Measurements from ENCODE around the gene CAPRIN1. TPM values are rescaled to one million over a fixed set of nuclear protein-coding genes. Genes with fewer than 3 reads are reported as not detected.

The CAPRIN1 gene, protein sequence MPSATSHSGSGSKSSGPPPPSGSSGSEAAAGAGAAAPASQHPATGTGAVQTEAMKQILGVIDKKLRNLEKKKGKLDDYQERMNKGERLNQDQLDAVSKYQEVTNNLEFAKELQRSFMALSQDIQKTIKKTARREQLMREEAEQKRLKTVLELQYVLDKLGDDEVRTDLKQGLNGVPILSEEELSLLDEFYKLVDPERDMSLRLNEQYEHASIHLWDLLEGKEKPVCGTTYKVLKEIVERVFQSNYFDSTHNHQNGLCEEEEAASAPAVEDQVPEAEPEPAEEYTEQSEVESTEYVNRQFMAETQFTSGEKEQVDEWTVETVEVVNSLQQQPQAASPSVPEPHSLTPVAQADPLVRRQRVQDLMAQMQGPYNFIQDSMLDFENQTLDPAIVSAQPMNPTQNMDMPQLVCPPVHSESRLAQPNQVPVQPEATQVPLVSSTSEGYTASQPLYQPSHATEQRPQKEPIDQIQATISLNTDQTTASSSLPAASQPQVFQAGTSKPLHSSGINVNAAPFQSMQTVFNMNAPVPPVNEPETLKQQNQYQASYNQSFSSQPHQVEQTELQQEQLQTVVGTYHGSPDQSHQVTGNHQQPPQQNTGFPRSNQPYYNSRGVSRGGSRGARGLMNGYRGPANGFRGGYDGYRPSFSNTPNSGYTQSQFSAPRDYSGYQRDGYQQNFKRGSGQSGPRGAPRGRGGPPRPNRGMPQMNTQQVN
- total RNA-seq (ENCODE audit: insufficient read depth, low replicate concordance), result 160 TPM

- peak; percentile 94 for DNase-seq (ENCODE audit: low spot score)
These were observed at the start of gene CAPRIN1 for GRCh38 chr11:34051349-34052035. Gene CAPRIN1, plus strand, starts transcription at chr11:34051731. Its CDS starts 690 bp downstream, at chr11:34052421.

GRCh38 chr11:34002420-34002819, 49.1 kb upstream of the CAPRIN1 start:
- no peak for DNase-seq (ENCODE audit: low spot score)

GRCh38 chr11:34004236-34004635, 47.3 kb upstream of the CAPRIN1 start:
- DNase-seq (ENCODE audit: low spot score), result no peak

GRCh38 chr11:34006876-34007275, 44.7 kb upstream of the CAPRIN1 start:
- no peak for DNase-seq (ENCODE audit: low spot score)

GRCh38 chr11:34012734-34013133, 38.8 kb upstream of the CAPRIN1 start:
- DNase-seq (ENCODE audit: low spot score), result no peak

DNA sequence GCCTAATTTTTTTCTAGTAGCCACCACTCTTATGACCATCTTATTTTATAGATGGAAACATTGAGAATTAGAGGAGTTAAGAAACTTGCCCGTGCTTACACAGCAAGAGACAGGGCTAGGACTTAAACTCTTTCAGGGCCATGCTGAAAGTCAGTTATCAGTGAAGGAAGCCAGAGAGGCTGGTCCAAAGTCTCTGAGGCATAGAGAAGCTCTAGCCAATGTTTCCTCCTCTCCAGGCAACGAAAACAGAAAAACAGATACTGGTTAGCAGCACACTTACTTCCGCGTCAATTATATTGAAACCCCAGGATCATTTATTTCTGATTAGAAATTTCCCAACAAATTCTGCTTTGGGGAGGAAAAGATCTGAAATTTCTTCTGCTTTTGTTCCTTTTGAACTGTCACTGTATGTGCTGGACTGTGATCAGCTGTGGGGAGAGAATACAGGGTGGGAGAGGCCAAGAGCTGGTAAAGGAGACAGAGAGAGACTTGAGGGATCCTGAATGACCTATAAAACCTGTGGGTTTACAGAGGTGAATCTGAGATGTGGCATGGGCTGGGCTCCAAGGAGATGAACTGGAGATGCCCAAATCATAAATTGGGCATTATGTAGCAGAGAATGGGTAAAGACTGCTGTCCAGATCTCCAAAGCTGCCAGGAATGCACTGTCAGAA, 37.5 kb upstream of the CAPRIN1 start:
- no peak for DNase-seq (ENCODE audit: low spot score)

GRCh38 chr11:34021977-34022735, 29.4 kb upstream of the CAPRIN1 start:
- DNase-seq (ENCODE audit: low spot score), result no peak

DNA sequence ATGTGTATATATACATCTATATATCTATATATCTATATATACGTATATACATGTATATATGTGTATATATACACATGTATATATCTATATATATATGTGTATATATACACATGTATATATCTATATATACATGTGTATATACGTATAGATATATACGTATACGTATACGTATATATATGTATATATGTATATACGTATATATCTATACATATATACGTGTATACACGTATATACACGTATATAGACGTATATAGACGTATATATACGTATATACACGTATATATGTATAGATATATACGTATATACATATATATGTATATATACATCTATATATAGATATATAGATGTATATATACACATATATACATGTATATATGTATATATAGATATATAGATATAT, 25.1 kb upstream of the CAPRIN1 start:
- DNase-seq (ENCODE audit: low spot score), result no peak

GRCh38 chr11:34027516-34028408, 23.8 kb upstream of the CAPRIN1 start:
- DNase-seq (ENCODE audit: low spot score), result no peak

GRCh38 chr11:34028425-34028824, 23.1 kb upstream of the CAPRIN1 start:
- no peak for DNase-seq (ENCODE audit: low spot score)

DNA sequence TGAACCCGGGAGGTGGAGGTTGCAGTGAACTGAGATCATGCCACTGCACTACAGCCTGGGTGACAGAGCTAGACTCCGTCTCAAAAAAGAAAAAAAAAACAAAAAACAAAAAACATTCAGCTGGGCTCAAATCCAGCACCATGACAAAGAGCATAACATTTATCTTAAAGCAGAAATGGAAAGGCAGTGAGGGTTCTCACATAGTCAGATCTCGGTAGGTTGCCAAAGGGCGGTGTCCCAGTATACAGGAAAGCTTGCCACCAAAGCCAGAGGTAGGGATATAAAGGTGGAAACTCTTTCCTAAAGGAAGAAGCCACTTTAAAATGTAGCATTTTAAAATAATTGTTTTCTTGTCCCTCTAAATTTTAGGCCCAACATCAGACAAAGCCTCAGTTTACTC, 22.4 kb upstream of the CAPRIN1 start:
- no peak for DNase-seq (ENCODE audit: low spot score)

- DNase-seq (ENCODE audit: low spot score), result no peak
These were observed 21.1 kb upstream of the CAPRIN1 start for GRCh38 chr11:34030382-34030781.

DNA sequence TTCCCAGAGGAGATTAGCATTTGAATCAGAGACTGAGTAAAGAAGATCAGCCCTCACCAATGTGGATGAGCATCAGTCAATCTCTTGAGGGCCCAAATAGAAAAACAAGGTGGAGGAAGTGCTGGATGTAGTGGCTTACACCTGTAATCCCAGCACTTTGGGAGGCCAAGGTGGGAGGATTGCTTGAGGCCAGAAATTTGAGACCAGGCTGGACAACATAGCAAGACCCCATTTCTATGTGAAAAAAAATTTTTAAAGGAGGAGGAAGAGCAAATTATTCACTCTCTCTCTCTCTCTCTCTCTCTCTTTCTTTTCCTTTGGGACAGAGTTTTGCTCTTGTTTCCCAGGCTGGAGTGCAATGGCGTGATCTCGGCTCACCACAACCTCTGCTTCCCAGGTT, 18.1 kb upstream of the CAPRIN1 start:
- DNase-seq (ENCODE audit: low spot score), result no peak

GRCh38 chr11:34034053-34034452, 17.5 kb upstream of the CAPRIN1 start:
- no peak for DNase-seq (ENCODE audit: low spot score)

- no peak for DNase-seq (ENCODE audit: low spot score)
These were observed 15.1 kb upstream of the CAPRIN1 start for GRCh38 chr11:34036456-34036855.

DNA sequence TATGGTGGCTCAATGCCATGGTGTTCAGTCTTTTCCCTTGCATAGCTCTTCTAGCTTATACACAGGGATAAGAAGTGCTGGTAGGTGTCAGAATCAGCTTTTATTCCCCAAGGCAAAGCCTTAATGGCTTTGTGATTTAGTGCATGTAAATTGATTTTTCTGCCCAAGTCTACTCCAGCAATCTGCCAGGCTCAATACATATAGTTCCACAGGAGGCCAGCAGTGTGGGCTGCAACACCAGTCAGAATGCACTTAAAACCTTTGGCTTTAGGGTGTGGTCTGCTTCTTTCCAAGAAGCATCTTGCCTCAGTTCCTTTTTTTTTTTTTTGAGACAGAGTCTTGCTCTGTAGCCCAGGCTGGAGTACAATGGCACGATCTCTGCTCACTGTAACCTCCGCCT, 14.5 kb upstream of the CAPRIN1 start:
- DNase-seq (ENCODE audit: low spot score), result no peak

DNA sequence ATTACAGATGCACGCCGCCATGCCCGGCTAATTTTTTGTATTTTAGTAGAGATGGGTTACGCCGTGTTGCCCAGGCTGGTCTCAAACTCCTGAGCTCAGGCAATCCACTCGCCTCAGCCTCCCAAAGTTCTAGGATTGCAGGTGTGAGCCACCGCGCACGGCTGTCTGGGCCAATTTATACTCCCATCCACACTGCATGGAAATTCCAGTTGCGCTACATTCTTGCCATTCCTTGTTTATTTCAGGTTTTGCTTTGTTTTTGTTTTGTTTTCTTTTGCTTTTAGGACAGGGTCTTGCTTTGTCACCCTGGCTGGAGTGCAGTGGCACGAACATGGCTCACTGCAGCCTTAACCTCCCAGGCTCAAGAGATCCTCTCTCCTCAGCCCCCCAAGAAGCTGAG, 11.0 kb upstream of the CAPRIN1 start:
- no peak for DNase-seq (ENCODE audit: low spot score)

GRCh38 chr11:34044664-34045485, 6.7 kb upstream of the CAPRIN1 start:
- DNase-seq (ENCODE audit: low spot score), result peak; percentile 48

GRCh38 chr11:34049028-34049427, 2.5 kb upstream of the CAPRIN1 start:
- DNase-seq (ENCODE audit: low spot score), result no peak
